GM12872 (cell line): ENCODE measurements around the gene CEACAM16.

ENCODE experiments used
- CTCF ChIP-seq: IDR thresholded peaks from 3 replicates; pipeline ENCODE4 v1.5.1; 2011; ENCODE audit warnings: low read depth, mild to moderate bottlenecking, low read length, moderate library complexity; ENCODE audit not compliant: insufficient read depth

CEACAM16 gene

GRCh38 chr19:44753626-44753931 is 54.6 kb downstream of the CEACAM16 start:
- no peak for TF ChIP-seq CTCF

- no peak for TF ChIP-seq CTCF
These were observed 55.2 kb downstream of the CEACAM16 start for GRCh38 chr19:44753932-44754749.

- no peak for TF ChIP-seq CTCF
These were observed 55.8 kb downstream of the CEACAM16 start for GRCh38 chr19:44754750-44755080.

DNA sequence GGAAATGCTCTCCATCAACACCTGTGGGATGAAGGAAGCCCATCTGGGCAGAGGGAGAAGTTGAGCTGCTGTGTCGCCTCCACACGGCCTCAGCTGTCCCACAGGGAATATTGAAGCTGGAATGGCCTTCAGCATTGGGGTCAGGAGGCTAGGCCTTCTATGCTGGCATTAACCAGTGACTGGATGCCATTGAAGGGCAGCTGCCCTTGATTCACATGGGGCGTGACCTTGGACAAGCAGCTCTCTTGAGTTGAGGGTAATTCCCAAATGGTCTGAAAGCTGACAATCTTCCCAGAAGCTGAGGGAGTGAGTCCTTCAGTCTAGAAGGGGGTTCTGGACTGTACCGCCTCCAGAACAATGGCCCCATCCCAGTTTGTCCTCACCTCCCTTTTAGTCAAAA is 56.3 kb downstream of the CEACAM16 start:
- no peak for TF ChIP-seq CTCF

DNA sequence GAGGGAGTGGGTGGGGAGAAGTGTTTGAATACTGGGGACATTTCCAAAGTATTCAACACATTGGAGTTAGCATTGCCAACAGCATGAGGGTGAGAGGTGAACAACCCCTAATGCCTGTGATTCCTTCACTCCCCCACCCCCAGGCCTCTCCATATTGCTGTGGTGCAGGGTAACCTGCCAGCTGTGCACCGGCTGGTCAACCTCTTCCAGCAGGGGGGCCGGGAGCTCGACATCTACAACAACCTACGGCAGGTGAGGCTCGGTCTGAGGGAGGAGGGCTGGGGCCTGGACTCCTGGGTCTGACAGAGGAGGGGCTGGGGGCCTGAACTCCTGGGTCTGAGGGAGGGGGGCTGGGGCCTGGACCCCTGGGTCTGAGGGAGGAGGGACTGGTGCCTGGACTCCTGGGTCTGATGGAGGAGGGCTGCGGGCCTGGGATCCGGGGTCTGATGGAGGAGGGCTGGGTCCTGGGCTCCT is 57.2 kb downstream of the CEACAM16 start:
- no peak for TF ChIP-seq CTCF

DNA sequence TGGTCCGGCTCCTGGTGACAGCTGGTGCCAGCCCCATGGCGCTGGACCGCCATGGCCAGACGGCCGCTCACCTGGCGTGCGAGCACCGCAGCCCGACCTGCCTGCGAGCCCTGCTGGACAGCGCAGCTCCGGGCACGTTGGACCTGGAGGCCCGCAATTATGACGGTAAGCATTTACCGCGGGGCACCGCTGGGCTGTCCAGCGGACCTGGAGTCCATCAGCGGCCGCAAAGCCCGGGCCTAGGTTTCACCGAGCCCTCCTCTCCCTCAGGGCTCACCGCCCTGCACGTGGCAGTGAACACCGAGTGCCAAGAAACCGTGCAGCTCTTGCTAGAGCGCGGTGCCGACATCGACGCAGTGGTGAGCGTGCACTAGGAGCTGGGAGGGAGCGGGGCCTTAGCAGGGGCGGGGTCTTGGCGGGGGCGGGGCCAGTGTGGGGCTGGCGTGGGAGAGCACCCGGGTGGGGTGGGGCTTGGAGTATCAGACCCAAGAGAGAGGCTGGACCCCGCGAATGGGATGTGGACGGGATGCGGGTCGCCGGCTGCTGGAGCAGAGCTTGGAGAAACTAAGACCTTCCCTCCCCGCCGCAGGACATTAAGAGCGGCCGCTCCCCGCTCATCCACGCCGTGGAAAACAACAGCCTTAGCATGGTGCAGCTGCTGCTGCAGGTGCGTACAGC is 58.2 kb downstream of the CEACAM16 start:
- TF ChIP-seq CTCF, result no peak

DNA sequence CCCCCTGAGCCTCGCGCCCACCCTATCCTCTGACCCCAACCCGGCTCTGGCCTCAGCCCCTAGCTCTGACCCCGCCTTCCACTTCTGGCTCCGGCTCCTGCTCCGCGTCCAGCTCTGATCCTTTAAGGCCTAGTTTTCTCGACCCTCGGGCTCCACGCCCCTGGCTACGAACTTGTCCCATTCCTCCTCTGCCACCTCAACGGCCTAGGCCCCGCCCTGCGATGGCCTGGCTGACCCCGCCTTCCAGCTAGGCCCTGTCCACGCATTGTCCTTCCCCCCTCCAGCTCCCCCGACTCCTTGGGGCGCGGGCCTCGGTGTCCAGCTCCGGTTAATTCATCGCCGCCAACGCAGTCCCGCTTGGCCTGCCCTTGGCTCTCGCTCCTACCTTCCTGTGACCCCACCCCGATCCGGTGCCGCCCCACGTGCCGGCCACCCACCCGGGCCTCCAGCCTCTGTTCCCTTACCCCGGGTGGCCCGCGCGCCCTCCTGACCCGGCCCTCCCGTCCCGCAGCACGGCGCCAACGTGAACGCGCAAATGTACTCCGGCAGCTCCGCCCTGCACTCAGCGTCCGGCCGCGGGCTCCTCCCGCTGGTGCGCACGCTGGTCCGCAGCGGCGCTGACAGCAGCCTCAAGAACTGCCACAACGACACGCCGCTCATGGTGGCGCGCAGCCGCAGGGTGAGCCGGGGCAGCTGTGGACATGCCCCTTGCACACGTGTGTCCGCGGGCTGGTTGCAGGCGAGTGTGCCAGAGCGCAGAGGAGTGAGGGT is 59.0 kb downstream of the CEACAM16 start:
- TF ChIP-seq CTCF, result no peak
